GM12873 (cell line): ENCODE measurements around the gene STK17A.

Source experiments
- TF ChIP-seq, protein P1 (sequence below): IDR thresholded peaks from 2 replicates; pipeline ENCODE4 v1.5.1; 2012; ENCODE audit warnings: low read depth, mild to moderate bottlenecking, moderate library complexity, low read length, control low read depth; ENCODE audit not compliant: insufficient read depth; ENCODE audit errors: missing control alignments

STK17A gene

DNA sequence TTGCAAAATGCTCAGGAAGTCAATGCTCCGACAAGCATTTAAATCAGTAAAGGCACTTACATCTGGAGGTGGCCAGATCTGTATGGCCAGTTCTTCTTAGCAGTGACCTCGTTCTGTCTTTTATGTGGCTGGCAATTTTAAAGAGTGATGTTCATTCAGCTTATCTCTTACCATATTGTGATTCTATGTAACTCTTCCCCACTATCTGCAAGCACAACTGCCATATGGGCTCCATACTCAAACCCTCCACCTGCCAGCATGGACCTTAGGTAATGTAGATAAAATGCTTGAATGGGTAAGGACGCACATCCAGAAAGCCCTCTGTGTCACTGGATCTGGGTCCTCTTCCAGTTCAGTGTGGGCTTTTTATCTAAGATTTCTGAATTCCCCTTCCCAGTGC, 42.4 kb upstream of the STK17A start:
- TF ChIP-seq, protein P1, sequence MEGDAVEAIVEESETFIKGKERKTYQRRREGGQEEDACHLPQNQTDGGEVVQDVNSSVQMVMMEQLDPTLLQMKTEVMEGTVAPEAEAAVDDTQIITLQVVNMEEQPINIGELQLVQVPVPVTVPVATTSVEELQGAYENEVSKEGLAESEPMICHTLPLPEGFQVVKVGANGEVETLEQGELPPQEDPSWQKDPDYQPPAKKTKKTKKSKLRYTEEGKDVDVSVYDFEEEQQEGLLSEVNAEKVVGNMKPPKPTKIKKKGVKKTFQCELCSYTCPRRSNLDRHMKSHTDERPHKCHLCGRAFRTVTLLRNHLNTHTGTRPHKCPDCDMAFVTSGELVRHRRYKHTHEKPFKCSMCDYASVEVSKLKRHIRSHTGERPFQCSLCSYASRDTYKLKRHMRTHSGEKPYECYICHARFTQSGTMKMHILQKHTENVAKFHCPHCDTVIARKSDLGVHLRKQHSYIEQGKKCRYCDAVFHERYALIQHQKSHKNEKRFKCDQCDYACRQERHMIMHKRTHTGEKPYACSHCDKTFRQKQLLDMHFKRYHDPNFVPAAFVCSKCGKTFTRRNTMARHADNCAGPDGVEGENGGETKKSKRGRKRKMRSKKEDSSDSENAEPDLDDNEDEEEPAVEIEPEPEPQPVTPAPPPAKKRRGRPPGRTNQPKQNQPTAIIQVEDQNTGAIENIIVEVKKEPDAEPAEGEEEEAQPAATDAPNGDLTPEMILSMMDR = no peak

DNA sequence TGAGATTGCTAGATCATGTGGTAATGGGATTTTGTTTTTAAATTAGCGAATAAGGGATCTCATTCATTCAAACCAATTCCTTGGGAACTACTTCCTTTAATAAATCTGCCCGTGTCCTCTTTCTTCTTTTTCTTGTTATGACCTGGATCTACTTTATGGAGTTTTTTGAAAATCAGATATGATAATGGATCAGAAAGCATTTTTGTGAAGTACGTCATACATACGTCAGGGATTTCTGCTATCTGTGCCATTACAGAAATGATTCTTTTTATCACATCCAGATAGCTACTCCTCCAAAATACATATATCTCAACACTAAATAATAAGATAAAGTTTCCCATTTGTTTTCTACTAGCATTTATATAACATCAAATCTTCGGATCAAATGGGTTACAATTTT, 40.2 kb upstream of the STK17A start:
- TF ChIP-seq, protein P1 = no peak

- TF ChIP-seq, protein P1 = no peak
These were observed 36.7 kb upstream of the STK17A start for GRCh38 chr7:43546231-43546630.

DNA sequence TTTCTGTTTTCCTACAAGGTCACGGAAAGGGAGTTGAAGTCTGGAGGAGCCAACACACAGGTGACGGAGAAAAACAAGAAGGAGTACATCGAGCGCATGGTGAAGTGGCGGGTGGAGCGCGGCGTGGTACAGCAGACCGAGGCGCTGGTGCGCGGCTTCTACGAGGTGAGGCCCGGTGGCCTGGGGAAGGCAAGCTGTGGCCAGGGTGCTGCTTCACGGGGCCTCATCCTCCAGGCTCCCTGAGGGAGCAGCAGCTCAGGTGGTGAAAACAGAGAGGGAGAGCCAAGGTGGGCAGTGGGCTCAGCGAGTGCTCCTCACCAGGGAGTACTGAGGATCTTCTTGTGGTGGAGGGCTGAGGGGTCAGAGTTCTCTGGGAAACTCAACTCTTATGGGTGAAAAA, 32.5 kb upstream of the STK17A start:
- TF ChIP-seq, protein P1 = no peak

- TF ChIP-seq, protein P1 = no peak
These were observed 30.8 kb upstream of the STK17A start for GRCh38 chr7:43552122-43552521.

DNA sequence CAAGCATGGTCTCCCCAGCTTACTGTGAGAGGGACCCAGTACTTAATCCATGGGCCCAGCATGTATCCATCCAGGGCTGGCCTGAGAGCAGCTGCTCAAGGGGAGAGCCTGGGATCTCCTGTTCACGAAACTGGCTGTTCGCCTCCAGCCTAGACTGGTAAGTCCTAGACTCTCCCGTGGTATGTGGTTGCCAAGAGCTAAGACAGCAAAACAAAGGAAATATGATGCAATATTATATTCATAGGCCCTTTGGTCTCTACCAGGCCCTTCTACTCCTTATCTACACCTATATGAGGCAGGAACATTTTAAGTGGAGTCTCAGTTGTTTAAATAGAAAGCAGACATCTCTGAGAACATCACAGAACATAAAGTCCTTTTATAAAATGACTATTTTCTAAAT, 28.9 kb upstream of the STK17A start:
- TF ChIP-seq, protein P1 = no peak

DNA sequence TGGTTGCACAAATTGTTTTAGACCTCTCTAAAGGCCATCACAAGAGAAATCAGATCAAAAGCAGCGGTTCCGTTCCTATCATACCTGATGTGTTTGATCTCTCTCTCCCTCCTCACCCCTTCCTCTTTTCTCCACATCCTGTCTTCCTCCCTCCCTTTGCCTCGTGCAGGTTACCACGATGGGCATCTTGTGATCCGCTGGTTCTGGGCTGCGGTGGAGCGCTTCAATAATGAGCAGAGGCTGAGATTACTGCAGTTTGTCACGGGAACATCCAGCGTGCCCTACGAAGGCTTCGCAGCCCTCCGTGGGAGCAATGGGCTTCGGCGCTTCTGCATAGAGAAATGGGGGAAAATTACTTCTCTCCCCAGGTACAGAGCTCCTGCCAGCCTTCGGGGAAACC, 28.5 kb upstream of the STK17A start:
- TF ChIP-seq, protein P1 = no peak
